ENCODE data around the gene CLEC16A.
"Not testable (repeated sequence)": the region's sequence is repeated elsewhere in the genome, so short reads cannot be mapped to it uniquely, and the experiment has no call there.

The CLEC16A gene

DNA sequence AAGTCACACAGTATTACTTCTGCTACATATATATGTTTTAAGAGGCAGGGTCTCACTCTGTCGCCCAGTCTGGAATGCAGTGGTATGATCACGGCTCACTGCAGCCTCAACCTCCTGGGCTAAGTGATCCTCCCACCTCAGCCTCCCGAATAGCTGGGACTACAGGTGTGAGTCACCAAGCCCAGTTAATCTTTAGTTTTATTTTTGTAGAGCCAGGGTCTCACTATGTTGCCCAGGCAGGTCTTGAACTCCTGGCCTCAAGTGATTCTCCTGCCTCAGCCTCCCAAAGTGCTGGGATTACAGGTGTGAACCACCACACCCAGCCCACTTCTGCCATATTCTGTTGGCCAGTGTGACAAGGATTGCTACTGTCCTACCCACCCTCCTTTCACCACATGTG is 19.1 kb upstream of the CLEC16A start:
- DNase-seq (ENCODE audit: low read depth in 3 of 3), result not testable (repeated sequence)

DNA sequence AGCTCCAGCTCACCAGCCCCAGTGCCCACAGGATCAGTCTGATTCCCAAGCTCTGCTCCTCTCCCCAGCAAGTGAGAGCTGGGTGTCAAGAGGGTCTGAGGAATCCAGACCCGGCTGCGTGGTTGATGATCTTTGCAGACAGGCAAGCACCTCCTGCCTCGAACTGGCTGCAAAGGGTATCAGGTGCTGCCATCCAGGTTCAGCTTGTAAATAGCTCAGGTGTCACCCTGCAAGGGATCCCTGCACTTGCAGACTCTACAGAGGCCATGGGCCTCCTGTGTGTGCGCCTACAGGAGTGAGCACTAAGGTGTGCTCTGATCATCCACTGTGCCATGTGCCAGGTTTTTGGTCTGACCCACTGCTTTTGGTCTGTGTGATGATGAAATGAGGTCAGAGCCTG is 18.3 kb upstream of the CLEC16A start:
- DNase-seq (ENCODE audit: low read depth in 3 of 3), result no peak

DNA sequence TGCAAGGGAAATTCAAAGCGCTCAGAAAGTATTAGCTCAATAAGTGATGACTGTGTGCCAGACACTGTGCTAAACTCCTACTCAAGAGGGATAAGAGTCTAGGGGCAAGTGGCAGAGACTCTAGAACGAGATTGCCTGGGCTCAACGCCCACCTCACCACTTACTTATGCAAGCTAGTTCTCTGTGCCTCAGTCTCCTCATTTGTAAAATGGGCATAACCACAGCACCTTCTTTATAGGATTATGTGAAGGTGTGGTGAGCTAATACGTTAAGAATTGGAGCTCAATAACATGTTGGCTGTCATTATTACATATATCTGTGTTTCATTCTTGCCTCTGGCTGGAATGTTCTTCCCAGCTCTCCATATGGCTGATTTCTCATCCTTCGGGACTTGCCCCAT is 17.5 kb upstream of the CLEC16A start:
- no peak for DNase-seq (ENCODE audit: low read depth in 3 of 3)

DNA sequence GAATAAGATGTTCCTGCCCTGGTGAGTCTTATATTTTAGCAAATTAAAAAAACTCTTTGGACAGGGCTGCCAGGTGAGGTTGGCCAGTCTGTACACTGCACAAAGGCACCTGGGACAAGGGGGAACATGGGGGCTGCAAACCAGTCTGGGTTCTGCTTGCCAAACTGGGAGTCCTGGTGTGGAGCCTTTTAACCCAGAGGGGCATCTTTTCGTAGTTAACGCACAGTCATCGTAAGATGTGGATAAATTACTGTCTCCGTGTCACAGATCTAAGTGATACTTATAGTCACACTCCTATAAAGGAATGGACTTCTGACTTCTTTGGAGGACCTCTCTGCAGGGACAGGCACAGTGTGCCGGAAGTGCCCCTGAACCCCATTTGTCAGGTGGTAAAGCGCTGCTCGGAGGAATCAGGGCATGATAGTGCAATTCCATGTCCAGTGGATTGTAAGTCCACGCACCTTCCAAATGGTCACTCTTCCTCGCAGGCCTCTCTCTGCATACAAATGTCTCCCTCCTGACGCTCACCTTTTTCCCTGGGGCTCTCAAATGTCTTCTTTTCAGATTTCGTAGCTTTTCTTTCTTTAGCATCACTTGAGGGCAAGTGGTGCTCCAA is 16.8 kb upstream of the CLEC16A start:
- DNase-seq (ENCODE audit: low read depth in 3 of 3), result no peak

DNA sequence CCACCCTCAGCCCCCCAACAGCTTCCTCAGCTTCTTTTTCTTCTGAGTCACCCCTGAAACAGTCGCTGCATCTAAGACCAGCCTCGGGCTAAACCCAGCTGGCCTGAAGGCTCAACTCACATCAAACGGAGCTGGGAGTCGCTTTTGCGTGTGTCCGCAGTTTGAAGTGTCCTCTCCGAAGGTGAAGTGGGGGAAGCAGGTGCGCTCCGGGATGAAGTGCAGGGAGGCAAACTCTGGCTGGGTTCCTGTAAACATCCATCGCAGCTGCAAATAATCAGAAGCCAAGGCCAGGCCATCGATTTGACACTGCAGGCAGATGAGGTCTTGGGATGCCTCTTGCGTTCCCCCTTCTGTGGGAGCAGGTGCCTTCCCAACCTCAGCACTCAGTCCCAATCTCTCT is 15.3 kb upstream of the CLEC16A start:
- DNase-seq (ENCODE audit: low read depth in 3 of 3), result not testable (repeated sequence)

DNA sequence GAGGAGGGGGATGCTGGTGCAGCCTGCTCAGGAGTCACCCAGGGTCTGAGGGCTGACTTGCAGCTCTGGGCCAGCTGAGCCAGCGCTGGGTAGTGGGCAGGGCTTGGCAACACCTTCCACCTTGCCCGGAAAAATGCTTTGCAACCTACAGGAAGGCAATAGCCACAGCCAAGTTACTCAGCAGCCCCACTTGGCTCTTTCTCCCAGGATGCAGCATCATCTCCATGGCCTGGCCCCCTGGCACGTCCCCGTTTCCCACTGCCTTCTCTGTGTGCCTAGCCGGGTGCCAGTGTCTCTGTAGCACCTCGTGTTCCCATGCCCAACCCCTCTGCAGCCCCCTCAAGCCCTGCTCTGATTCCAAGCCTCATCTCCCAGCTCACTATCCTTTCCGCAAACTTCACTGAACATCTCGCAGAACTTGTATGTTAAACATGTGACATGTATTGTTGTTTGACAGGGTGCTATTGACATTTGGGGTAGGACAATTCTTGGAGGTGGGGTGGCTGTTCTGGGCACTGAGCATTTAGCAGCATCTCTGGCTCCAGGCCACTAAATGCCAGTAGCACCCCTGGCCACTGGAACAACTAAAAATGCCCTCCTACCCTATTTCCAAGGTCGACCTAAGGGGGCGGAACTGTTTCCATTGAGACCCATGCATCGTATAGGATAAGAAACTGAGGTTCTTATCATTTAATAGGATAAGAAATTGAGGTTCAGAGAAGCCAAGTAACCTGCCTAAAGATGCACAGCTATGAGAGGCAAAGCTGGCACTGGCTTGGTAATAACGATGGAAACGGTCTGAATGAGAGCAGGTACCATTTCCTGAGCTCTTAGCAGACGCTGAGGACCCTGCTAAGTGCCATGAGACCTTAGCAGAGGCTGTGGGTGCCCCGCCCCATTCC is 14.3 kb upstream of the CLEC16A start:
- DNase-seq (ENCODE audit: low read depth in 3 of 3), result no peak

DNA sequence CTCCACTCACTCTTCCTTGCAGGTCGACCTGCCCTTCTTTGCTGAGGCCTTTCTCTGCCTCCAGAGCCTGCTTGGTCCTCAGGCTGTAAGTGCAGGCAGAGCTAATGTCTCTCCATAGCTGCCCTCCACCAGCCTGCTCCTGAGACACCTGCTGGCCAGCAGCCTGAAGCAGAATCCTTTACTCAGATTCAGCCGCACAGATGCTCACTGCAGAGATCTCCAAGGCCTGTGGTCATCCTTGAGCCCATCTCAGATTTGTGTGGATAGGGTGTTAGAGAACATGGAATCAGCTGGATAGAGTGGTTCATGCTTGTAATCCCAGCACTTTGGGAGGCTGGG is 13.6 kb upstream of the CLEC16A start:
- no peak for DNase-seq (ENCODE audit: low read depth in 3 of 3)

DNA sequence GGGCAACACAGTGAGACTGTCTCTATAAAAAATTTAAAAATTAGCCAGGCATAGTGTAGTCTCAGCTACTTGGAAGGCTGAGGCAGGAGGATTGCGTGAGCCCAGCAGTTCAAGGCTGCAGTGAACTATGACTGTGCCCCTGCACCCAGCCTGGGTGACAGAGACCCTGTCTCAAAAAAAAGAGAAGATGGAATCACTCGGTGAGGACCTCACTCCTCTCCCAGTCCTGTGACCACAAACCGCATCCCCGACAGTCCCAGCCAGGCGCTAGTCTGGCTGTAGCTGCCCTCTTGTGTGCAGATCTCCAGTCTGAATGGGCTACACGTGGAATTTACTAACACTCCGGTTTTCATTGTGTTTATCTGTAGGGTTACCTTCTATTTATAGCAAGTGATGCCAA is 13.2 kb upstream of the CLEC16A start:
- DNase-seq (ENCODE audit: low read depth in 3 of 3), result no peak

DNA sequence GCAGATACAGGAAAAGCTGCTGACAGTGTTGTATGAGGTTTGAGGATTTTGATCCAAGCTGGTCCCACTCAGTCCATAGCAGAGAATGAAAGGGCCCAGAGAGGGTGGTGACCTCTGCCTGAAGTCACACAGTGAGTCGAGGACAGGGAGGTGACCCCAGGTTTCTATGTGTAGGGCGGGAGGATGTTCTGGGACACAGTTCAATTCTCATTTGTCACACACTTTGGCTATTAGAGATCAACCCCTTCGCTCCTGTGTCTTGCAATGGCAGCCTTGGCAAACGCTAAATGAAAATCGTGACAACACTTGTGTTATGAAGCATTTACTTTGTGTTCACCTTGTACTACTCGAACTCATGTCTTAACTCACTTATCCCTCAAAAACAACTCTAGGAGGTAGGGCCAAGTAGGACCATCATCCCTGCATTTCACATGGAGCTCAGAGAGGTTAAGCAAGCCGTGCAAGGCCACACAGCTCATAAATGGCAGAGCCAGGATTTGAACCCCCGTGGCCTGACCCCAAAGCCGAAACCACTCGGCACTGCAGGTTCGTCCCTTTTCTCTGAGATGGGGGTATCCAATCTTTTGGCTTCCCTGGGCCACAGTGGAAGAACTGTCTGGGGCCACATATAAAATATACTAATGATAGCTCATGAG is 12.3 kb upstream of the CLEC16A start:
- no peak for DNase-seq (ENCODE audit: low read depth in 3 of 3)

DNA sequence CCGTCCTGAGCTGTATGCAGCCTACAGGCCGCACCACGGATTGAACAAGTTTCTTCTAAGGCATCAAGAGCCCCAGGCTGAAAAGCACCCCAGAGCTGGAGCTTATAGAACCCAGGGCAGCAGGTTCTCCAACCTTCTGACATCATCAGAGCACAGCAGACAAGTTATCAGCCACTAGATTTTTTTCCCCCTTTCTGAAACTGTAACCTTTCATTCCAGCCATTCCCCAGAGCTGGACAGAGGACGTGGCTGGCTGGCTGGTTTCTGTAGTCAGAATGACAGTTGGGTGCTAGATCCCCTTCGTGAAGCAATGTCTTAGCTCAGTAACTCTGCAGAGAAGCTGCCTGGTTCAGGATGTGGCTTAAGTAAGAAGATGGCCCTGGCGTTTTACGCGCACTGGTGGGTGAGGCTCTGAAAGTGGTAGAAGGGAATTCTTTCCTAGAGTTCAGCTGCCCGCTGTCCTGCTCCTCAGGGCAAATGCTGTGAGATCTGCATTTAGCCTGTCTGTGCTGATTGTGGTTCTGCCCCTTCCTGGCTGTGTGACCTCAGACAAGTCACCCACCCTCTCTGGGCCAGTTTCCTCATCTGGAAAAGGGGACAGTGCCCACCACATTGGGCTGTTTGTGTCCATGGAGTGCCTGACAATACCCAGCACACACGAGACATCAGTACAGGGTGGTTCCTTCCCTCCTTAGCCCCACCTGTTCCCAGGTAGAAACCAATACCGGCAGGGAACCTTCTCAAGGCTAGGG is 11.2 kb upstream of the CLEC16A start:
- no peak for DNase-seq (ENCODE audit: low read depth in 3 of 3)

DNA sequence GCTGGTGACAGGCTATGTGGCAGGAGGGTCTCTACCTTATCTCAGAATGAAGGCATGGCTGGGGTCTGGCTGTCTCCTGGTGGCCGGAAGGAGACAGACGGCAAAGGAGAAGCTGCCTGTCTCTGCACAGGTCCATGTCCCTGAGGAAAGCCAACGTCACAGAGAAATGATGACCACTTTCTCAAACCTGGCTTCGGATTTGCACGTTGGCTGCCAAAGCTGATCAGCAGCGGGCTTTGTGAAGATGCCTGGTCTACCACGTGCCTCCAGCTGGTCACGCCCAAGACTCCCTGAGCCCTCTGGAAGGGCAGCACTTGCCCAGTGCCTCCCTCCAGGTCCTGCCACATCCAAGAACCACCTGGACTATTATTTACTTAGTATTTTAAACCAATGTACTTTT is 10.5 kb upstream of the CLEC16A start:
- DNase-seq (ENCODE audit: low read depth in 3 of 3), result no peak

DNA sequence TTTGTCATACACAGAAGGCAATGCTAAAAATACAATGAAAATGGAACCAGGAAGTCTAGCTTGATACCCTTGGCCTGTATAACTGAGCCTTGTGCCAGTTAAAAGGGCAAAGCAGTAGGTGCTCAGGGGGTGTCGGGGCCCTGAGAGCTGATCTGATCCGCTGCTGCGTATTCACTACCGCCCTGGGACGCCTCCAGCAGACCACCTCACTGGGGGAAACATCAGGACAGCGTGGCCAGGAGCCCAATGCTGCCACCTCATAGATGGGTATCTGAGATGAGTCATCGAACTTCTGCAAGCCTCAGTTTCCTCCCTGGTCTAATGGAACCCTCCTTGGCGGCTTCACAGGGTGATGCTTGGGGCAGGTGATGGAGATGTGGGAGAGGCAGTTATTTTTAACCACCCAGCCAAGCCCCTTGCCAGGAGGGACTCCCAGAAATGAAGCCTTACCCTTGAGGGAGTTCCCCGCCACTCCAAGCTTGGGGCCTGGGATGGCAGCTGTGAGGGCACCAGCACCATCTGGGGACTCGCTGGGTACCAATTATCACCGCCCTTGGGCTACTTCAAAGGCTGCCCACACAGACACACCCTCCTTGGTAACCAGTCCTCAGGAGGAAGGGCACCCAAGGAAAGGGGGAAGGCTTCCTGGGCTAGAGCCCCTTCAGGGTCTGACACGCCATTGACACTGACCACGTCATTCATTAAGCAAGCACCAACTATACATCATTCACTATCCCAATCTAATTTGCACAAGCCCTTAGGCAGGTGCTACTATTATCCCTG is 9.8 kb upstream of the CLEC16A start:
- DNase-seq (ENCODE audit: low read depth in 3 of 3), result no peak

DNA sequence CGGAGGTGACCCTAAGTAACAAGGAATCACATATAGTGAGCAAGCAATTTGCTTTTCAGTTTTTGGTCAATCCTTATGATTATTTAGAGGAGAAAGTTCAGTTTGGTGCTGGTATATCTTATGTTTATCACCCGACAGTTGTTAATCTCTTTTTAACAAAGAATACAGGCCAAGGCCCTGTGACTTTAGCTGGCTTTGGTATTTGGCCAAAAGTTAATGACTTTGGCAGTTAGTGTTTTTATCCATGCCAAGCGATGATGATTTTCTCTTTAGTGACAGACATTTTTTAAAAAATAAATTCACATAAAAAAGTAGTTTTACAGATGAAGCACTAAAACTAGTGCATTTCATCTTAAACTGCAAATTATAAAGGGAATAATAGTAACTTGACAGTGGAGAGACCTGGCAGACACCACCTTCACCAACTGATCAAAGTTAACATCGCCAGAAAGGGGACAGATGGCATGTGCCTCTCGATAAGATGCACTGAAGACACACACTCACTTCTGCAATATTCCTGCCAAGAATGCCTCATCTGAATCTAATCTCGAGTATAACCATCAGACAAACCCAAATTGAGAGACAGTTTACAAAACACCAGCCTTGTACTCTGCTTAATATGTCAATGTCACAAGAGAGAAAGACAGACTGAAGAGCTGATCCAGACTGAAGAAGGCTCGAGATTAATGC is 9.0 kb upstream of the CLEC16A start:
- DNase-seq (ENCODE audit: low read depth in 3 of 3), result no peak

DNA sequence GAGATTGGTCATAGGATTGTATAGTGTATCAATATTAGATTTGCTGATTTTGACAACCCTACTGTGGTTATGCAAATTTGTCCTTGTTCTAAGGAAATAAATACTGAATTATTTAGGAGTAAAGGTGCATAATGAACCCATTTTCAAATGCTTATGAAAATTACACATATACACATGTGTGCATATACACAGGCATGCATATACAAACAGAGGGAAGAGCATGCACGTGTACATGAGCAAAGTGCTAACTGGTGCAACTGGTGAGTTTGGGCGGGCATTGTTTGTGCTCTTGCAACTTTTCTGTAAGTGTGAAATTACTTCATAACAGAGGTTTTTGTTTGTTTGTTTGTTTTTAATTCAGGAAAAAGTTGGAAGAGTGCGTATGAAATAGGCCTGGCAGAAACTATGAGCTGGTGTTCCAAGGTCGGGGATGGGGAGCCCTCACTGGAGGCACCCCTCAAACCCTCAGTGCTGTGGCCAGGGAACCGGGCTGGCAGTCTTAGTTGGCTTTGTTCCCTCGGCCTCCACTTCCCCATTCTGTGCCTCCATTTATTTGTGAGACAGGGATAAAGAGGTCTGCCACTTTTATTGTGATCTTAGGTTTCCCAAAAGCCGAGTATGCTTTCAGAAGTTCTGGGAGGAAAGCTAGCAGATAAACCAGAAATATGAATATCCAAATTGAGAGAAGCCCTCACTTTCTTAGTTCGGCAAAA is 7.9 kb upstream of the CLEC16A start:
- no peak for DNase-seq (ENCODE audit: low read depth in 3 of 3)

DNA sequence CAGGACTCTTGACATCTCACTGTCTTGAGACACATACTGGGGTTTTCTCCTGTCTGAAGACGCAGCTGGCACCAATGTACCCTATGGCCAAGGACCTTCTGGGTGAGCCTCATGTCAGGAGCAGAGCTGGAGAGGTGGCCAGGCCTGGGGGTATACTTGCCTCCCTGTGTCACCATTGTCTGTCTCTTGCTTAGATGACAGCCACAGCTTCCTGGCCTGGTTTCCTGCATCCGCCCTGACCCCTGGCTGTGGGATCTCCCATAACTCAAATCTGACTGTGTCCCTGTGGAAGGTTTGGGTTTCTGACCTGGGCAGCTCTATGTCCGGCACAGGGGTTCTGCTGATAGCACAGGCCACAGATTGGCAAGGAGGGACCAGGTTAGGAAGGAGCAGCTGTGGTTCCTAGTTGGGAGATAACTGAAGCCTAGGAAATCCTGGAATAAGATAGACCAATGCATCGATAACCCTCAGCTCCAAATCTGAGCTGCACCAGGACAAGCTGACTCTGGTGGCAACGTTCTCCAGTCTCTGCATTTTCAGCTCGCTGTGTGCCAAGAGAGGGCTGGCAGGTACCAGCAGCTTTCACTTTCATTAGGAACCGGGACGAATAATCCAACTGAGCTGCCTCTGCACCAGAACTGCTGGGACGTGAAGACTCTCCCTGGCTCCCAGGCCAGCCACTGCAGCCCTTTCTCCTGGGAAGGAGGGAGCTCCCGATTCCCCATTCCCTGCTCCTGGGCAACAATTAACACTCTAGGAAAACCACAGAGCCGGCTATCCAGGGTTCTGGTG is 7.1 kb upstream of the CLEC16A start:
- DNase-seq (ENCODE audit: low read depth in 3 of 3), result no peak

DNA sequence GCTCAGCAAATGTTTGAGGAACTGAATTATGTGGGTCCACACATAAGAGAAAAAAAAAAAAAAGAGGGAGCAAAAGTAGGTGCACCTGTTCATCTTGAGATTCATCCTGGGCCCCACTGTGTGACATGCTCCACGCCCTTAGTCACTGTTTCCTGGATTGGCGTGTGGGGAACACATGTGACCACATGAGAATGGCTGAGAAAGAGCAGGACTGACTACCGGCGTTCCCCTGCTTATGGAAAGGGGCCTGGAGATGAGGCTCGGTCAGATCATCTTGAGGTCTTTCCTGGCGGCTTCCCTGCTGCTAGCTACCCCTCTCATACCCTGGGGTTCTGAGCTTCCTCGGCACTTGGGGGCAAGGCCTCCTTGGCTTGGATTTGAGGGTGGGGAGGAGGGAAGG is 6.0 kb upstream of the CLEC16A start:
- peak in 1 of 3 experiments; percentile 46 for DNase-seq (ENCODE audit: low read depth in 3 of 3)

DNA sequence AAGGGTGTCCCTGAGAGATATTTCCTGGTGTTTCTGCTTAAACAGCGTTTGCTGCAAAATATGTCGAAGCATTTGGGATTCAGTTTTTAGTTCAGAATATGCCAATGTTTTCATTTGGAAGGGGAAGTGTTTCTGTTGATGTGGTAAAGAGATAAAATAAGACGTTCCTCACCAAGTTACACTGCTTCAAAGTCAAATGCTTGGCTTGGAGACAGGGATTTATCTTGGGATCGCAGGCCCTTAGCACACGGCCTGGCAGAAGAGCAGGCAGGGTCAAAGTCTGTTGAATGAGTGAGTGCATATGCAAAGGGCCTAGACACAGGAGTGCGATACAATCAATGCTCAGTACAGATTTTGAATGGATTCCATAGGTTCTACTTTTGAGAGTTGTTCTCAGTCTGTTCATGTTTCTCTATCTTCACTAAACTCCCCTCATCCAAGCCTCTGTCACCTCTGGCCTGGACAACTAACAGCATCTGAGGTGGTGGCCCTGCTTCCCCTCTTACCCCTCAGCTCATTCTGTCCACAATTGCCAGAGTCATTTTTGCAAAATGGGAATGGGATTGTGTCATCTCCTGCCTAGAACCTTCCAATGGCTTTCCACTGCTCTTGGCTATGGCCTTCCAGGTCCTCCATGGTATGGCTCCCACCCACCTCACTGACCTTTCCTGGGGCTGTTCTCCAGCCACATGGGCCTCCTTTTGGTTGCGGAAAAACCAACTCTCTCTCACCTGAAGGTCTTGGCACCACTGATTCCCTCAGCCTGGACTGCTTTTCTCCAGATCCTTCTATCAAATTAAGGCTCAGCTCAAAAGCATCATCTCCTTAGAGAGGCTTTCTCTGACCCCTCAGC is 5.3 kb upstream of the CLEC16A start:
- no peak for DNase-seq (ENCODE audit: low read depth in 3 of 3)

DNA sequence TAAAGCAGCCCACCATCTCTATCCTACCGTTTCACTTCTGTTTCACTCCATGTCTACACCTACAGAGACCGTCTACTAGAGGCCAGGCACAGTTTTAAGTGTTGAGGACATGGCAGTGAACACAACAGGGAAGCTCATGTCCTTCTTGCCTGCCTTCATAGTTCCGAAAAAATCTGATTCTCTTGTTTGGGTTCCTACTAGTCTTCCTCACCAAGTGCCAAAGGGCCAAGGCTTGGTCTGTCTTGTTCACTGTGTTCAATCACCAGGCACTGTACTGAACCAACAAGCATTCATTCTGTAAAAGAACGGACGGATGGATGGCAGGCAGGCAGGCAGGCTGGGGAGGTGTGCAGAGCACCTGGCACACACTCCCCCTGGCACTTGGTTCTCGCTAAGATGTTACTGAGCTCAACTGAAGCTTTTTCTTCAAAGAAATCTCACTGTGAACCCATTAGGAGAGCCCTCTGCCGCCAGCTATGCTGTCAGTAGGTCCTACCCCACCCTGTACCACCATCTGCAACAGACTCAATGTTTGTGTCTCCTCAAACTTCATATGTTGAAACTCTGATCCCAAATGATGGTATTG is 4.6 kb upstream of the CLEC16A start:
- DNase-seq (ENCODE audit: low read depth in 3 of 3), result no peak
